HFF-Myc (cell line): ENCODE data around the gene C2CD2L.
A peak's percentile ranks its signal among the peaks of the same experiment; 100 is the strongest.

Experiments used
- DNase-seq: peaks from one replicate; pipeline ENCODE4 v3.0.0-alpha.2; 2011; ENCODE audit warnings: low read depth; ENCODE audit errors: extremely low read depth
- H3K4me3 ChIP-seq: replicated peaks from 2 replicates; pipeline ENCODE4 v1.5.1; 2011; ENCODE audit warnings: low read depth, mild to moderate bottlenecking, control low read depth, low read length
- TF ChIP-seq, protein P1 (sequence below): IDR thresholded peaks from 2 replicates; pipeline ENCODE4 v1.5.1; 2012; ENCODE audit warnings: mild to moderate bottlenecking, low read depth, low read length, control low read depth; ENCODE audit errors: missing control alignments

The C2CD2L gene

GRCh38 chr11:119093942-119094815 lies 13.0 kb upstream of the C2CD2L start:
- peak overlapping the region; percentile 89 for H3K4me3 ChIP-seq
- TF ChIP-seq, protein P1, sequence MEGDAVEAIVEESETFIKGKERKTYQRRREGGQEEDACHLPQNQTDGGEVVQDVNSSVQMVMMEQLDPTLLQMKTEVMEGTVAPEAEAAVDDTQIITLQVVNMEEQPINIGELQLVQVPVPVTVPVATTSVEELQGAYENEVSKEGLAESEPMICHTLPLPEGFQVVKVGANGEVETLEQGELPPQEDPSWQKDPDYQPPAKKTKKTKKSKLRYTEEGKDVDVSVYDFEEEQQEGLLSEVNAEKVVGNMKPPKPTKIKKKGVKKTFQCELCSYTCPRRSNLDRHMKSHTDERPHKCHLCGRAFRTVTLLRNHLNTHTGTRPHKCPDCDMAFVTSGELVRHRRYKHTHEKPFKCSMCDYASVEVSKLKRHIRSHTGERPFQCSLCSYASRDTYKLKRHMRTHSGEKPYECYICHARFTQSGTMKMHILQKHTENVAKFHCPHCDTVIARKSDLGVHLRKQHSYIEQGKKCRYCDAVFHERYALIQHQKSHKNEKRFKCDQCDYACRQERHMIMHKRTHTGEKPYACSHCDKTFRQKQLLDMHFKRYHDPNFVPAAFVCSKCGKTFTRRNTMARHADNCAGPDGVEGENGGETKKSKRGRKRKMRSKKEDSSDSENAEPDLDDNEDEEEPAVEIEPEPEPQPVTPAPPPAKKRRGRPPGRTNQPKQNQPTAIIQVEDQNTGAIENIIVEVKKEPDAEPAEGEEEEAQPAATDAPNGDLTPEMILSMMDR = no peak
- DNase-seq = no peak

- TF ChIP-seq, protein P1 = peak; percentile 63
- DNase-seq = no peak
- peak overlapping the region; percentile 89 for H3K4me3 ChIP-seq
Observed at GRCh38 chr11:119094816-119095065, 12.4 kb upstream of the C2CD2L start.

- peak overlapping the region; percentile 89 for H3K4me3 ChIP-seq
- peak; percentile 99 for DNase-seq
- TF ChIP-seq, protein P1 = no peak
Observed at GRCh38 chr11:119095066-119095880, 11.9 kb upstream of the C2CD2L start.

DNA sequence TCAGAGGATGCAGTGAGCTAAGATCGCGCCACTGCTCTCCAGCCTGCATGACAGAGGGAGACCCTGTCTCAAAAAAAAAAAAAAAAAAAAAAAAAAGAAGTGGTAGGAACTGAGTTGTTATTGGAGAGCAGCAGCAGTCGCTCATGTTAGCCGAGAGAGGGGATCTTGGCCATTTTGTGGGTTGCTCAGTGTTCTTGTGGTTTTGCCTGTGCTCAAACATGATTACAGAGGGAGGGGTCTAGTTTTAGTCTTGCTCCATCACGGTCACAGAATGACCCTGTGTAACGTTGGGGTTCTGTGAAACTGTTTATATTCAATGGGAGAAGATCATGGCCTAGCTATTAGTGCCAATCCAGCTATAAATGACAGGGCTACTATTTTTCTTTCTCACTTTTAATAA lies 7.4 kb upstream of the C2CD2L start:
- DNase-seq = no peak
- TF ChIP-seq, protein P1 = no peak
- H3K4me3 ChIP-seq = peak overlapping the region; percentile 91

- DNase-seq = no peak
- peak overlapping the region; percentile 91 for H3K4me3 ChIP-seq
- TF ChIP-seq, protein P1 = peak; percentile 49
Observed at GRCh38 chr11:119100246-119100970, 6.7 kb upstream of the C2CD2L start.

DNA sequence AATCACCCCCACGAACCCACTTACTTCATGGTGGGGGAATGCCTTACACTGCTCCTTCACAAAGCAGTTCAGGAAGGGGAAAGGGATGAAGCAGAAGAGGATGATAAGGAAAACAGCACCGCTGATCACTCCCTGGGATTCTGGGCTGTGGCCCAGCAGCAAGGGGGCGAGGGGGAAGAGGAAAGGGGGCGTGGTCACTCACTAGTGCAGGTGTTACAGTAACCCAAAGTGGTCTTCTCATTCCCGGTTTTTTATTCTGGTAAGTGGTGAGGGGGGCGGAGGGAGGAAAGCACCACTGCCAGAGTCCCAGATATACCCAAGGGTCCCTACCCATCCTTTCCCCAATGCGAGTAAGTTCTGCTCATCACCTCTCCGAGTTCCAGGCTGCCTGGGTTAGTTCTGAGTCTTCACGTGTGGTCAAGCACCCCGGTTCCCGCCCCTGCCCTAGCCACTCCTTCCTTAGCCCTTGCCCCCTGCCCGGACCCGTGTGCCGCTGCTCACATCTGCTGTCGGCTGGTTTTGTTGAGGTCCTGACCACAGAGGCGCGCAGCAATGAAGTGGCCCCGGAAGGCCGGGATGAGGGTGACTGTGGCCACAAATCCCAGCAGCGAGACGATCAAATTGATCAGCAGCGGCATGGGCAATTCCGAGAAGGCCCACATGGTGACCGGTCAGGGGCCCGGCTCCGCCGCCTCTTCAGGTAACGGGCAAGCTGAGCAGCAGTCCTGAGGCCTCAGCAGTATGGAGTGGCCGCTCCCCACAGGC lies 6.0 kb upstream of the C2CD2L start:
- peak overlapping the region; percentile 91 for H3K4me3 ChIP-seq
- TF ChIP-seq, protein P1 = no peak
- DNase-seq = no peak
